ENCODE measurements around the gene GMIP.

Gene GMIP

GRCh38 chr19:19632661-19633060 lies 10.8 kb downstream of the GMIP start:
- no peak for TF ChIP-seq TEAD4 (IDR thresholded peaks at IDR 0.05)
- TF ChIP-seq EP300 (IDR thresholded peaks at IDR 0.05; ENCODE audit: borderline replicate concordance), result no peak
- no peak for TF ChIP-seq USF1 (IDR thresholded peaks at IDR 0.05)
- no peak for TF ChIP-seq REST (IDR thresholded peaks at IDR 0.05; ENCODE audit: low read depth)
- TF ChIP-seq FOXM1 (IDR thresholded peaks at IDR 0.05; ENCODE audit: borderline replicate concordance, low read depth), result no peak
- no peak for TF ChIP-seq ZBTB7A (IDR thresholded peaks at IDR 0.05; ENCODE audit: low read depth)
- no peak for TF ChIP-seq RAD21 (IDR thresholded peaks at IDR 0.05; ENCODE audit: low read depth)
- no peak for TF ChIP-seq CREB1 (IDR thresholded peaks at IDR 0.05; ENCODE audit: low read depth)
- TF ChIP-seq TCF12 (IDR thresholded peaks at IDR 0.05; ENCODE audit: low read depth), result no peak
- TF ChIP-seq YY1 (IDR thresholded peaks at IDR 0.05; ENCODE audit: low read depth), result no peak
- no peak for TF ChIP-seq MAX (IDR thresholded peaks at IDR 0.05)
- TF ChIP-seq CEBPB (IDR thresholded peaks at IDR 0.05), result no peak
- TF ChIP-seq NFIC (IDR thresholded peaks at IDR 0.05), result no peak

- TF ChIP-seq MAX (IDR thresholded peaks at IDR 0.05), result no peak
- no peak for TF ChIP-seq TAF1 (IDR thresholded peaks at IDR 0.05; ENCODE audit: low read depth)
- TF ChIP-seq TCF12 (IDR thresholded peaks at IDR 0.05; ENCODE audit: low read depth), result no peak
- no peak for TF ChIP-seq NFIC (IDR thresholded peaks at IDR 0.05)
- no peak for TF ChIP-seq FOXM1 (IDR thresholded peaks at IDR 0.05; ENCODE audit: borderline replicate concordance, low read depth)
- TF ChIP-seq USF1 (IDR thresholded peaks at IDR 0.05), result no peak
- no peak for TF ChIP-seq YY1 (IDR thresholded peaks at IDR 0.05; ENCODE audit: low read depth)
- TF ChIP-seq TEAD4 (IDR thresholded peaks at IDR 0.05), result no peak
- TF ChIP-seq CEBPB (IDR thresholded peaks at IDR 0.05), result no peak
- no peak for TF ChIP-seq ZBTB7A (IDR thresholded peaks at IDR 0.05; ENCODE audit: low read depth)
- TF ChIP-seq EGR1 (IDR thresholded peaks at IDR 0.05), result no peak
- no peak for TF ChIP-seq EP300 (IDR thresholded peaks at IDR 0.05; ENCODE audit: borderline replicate concordance)
- no peak for TF ChIP-seq RAD21 (IDR thresholded peaks at IDR 0.05; ENCODE audit: low read depth)
- TF ChIP-seq REST (IDR thresholded peaks at IDR 0.05; ENCODE audit: low read depth), result no peak
Observed at GRCh38 chr19:19631346-19631745, 12.1 kb downstream of the GMIP start.

GRCh38 chr19:19630426-19630825 lies 13.0 kb downstream of the GMIP start:
- TF ChIP-seq EGR1 (IDR thresholded peaks at IDR 0.05), result no peak
- no peak for TF ChIP-seq TAF1 (IDR thresholded peaks at IDR 0.05; ENCODE audit: low read depth)
- no peak for TF ChIP-seq CEBPB (IDR thresholded peaks at IDR 0.05)
- no peak for TF ChIP-seq ZBTB7A (IDR thresholded peaks at IDR 0.05; ENCODE audit: low read depth)
- no peak for TF ChIP-seq YY1 (IDR thresholded peaks at IDR 0.05; ENCODE audit: low read depth)
- TF ChIP-seq REST (IDR thresholded peaks at IDR 0.05; ENCODE audit: low read depth), result no peak
- no peak for TF ChIP-seq NFIC (IDR thresholded peaks at IDR 0.05)
- TF ChIP-seq TEAD4 (IDR thresholded peaks at IDR 0.05), result no peak
- no peak for TF ChIP-seq FOXM1 (IDR thresholded peaks at IDR 0.05; ENCODE audit: borderline replicate concordance, low read depth)
- no peak for TF ChIP-seq CREB1 (IDR thresholded peaks at IDR 0.05; ENCODE audit: low read depth)
- no peak for TF ChIP-seq TCF12 (IDR thresholded peaks at IDR 0.05; ENCODE audit: low read depth)
- TF ChIP-seq USF1 (IDR thresholded peaks at IDR 0.05), result no peak
- no peak for TF ChIP-seq MAX (IDR thresholded peaks at IDR 0.05)
- no peak for TF ChIP-seq RAD21 (IDR thresholded peaks at IDR 0.05; ENCODE audit: low read depth)
- no peak for TF ChIP-seq EP300 (IDR thresholded peaks at IDR 0.05; ENCODE audit: borderline replicate concordance)

- no peak for TF ChIP-seq NFIC (IDR thresholded peaks at IDR 0.05)
- no peak for TF ChIP-seq ZBTB7A (IDR thresholded peaks at IDR 0.05; ENCODE audit: low read depth)
- TF ChIP-seq CEBPB (IDR thresholded peaks at IDR 0.05), result no peak
- TF ChIP-seq REST (IDR thresholded peaks at IDR 0.05; ENCODE audit: low read depth), result no peak
- TF ChIP-seq EGR1 (IDR thresholded peaks at IDR 0.05), result no peak
- no peak for TF ChIP-seq TCF12 (IDR thresholded peaks at IDR 0.05; ENCODE audit: low read depth)
- TF ChIP-seq USF1 (IDR thresholded peaks at IDR 0.05), result no peak
- TF ChIP-seq FOXM1 (IDR thresholded peaks at IDR 0.05; ENCODE audit: borderline replicate concordance, low read depth), result no peak
- no peak for TF ChIP-seq MAX (IDR thresholded peaks at IDR 0.05)
- TF ChIP-seq RAD21 (IDR thresholded peaks at IDR 0.05; ENCODE audit: low read depth), result no peak
Observed at GRCh38 chr19:19630062-19630414, 13.4 kb downstream of the GMIP start.

Data from Ishikawa (cell line).